Epithelial cell of esophagus (primary cell): Measurements from ENCODE around the gene BPIFB2.

Experiments
- DNase-seq: peaks from one replicate; pipeline ENCODE4 v3.0.0; 2010; ENCODE audit warnings: low read depth
- H3K4me3 ChIP-seq: 2 replicates; pipeline ENCODE4 v1.5.1; 2011; ENCODE audit warnings: mild to moderate bottlenecking, low read length, control low read depth
- CTCF ChIP-seq: IDR thresholded peaks from 2 replicates; pipeline ENCODE4 v1.5.1; 2011; ENCODE audit warnings: low read depth, mild to moderate bottlenecking, low read length, control low read depth, inconsistent platforms; ENCODE audit not compliant: insufficient read depth; ENCODE audit errors: missing control alignments

Gene BPIFB2

GRCh38 chr20:32984631-32985354 is 22.7 kb upstream of the BPIFB2 start:
- no peak for DNase-seq
- no peak for TF ChIP-seq CTCF
- no peak overlapping the region for H3K4me3 ChIP-seq

GRCh38 chr20:32985596-32985995 is 21.9 kb upstream of the BPIFB2 start:
- no peak for TF ChIP-seq CTCF
- no peak overlapping the region for H3K4me3 ChIP-seq
- no peak for DNase-seq

DNA sequence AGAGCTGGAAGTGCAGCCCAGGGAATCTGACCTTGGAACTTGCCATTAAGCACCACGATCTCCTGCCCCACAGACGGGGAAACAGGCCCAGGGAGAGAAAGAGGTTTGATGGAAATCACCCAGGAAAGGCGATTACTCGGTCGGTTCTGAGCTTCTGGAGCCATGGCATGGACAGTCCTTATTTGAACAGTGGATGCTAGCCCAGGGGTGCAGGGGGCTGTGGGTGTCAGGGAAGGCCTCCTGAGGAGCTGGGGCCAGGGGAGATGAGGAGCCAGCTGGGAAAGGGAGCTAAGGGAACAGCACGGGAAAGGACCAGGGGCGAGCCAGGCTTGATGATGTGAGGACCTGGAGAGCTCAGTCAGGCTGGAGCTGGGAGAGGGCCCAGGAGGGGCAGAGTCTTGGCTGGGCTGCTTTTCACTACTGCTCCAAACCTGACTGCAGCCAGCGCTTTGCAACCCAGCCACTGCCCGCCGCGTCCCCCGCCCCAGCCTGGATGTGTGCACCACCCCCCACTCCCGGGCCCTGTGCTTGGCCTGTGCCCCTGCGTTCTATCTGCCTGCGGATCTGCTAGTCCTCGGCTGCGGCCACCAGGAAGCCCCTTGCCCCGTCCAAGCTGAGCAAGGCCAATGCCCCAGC is 21.1 kb upstream of the BPIFB2 start:
- DNase-seq: no peak

GRCh38 chr20:32987044-32987825 is 20.3 kb upstream of the BPIFB2 start:
- no peak for DNase-seq
- no peak for TF ChIP-seq CTCF
- no peak overlapping the region for H3K4me3 ChIP-seq

More for the DNA sequence above, 21.1 kb upstream of the BPIFB2 start:
- TF ChIP-seq CTCF: no peak
- no peak overlapping the region for H3K4me3 ChIP-seq

- TF ChIP-seq CTCF: no peak
- H3K4me3 ChIP-seq: no peak overlapping the region
- DNase-seq: no peak
Measured at GRCh38 chr20:32988008-32988407, 19.5 kb upstream of the BPIFB2 start.

GRCh38 chr20:32989507-32990283 is 17.8 kb upstream of the BPIFB2 start:
- DNase-seq: no peak
- no peak for TF ChIP-seq CTCF
- no peak overlapping the region for H3K4me3 ChIP-seq
